Measurements from ENCODE around the gene CLEC4A.
A peak's percentile ranks its signal among the peaks of the same experiment; 100 is the strongest.
"Not testable (repeated sequence)": the region's sequence is repeated elsewhere in the genome, so short reads cannot be mapped to it uniquely, and the experiment has no call there.

CLEC4A gene

GRCh38 chr12:8123124-8123912 is at the start of gene CLEC4A:
TSS of gene CLEC4A (plus strand) at chr12:8123617. CDS start at chr12:8123879, 262 bp downstream.
- DNase-seq (ENCODE audit: low read depth in 2 of 2), result no peak

GRCh38 chr12:8075935-8076334 is 47.5 kb upstream of the CLEC4A start:
- no peak for DNase-seq (ENCODE audit: low read depth in 2 of 2)

- no peak for DNase-seq (ENCODE audit: low read depth in 2 of 2)
Measured at GRCh38 chr12:8076366-8076765, 47.1 kb upstream of the CLEC4A start.

- DNase-seq (ENCODE audit: low read depth in 2 of 2), result no peak
Measured at GRCh38 chr12:8077207-8077606, 46.2 kb upstream of the CLEC4A start.

GRCh38 chr12:8078398-8078797 is 45.0 kb upstream of the CLEC4A start:
- DNase-seq (ENCODE audit: low read depth in 2 of 2), result peak; percentile 43 to 46

- DNase-seq (ENCODE audit: low read depth in 2 of 2), result no peak
Measured at GRCh38 chr12:8078916-8079315, 44.5 kb upstream of the CLEC4A start.

GRCh38 chr12:8080120-8080519 is 43.3 kb upstream of the CLEC4A start:
- DNase-seq (ENCODE audit: low read depth in 2 of 2), result no peak

GRCh38 chr12:8081251-8081920 is 42.0 kb upstream of the CLEC4A start:
- DNase-seq (ENCODE audit: low read depth in 2 of 2), result peak in 1 of 2 donors; percentile 4

- DNase-seq (ENCODE audit: low read depth in 2 of 2), result no peak
Measured at GRCh38 chr12:8082808-8083100, 40.7 kb upstream of the CLEC4A start.

- peak in 1 of 2 donors; percentile 11 for DNase-seq (ENCODE audit: low read depth in 2 of 2)
Measured at GRCh38 chr12:8084351-8084750, 39.1 kb upstream of the CLEC4A start.

- no peak for DNase-seq (ENCODE audit: low read depth in 2 of 2)
Measured at GRCh38 chr12:8087666-8088065, 35.8 kb upstream of the CLEC4A start.

GRCh38 chr12:8088574-8088973 is 34.8 kb upstream of the CLEC4A start:
- DNase-seq (ENCODE audit: low read depth in 2 of 2), result peak in 1 of 2 donors; percentile 4

GRCh38 chr12:8089277-8089676 is 34.1 kb upstream of the CLEC4A start:
- DNase-seq (ENCODE audit: low read depth in 2 of 2), result not testable (repeated sequence)

- DNase-seq (ENCODE audit: low read depth in 2 of 2), result no peak
Measured at GRCh38 chr12:8089716-8090115, 33.7 kb upstream of the CLEC4A start.

- no peak for DNase-seq (ENCODE audit: low read depth in 2 of 2)
Measured at GRCh38 chr12:8093291-8093690, 30.1 kb upstream of the CLEC4A start.

- DNase-seq (ENCODE audit: low read depth in 2 of 2), result no peak
Measured at GRCh38 chr12:8096281-8096915, 27.0 kb upstream of the CLEC4A start.

GRCh38 chr12:8099235-8099634 is 24.2 kb upstream of the CLEC4A start:
- DNase-seq (ENCODE audit: low read depth in 2 of 2), result no peak

GRCh38 chr12:8108808-8109398 is 14.5 kb upstream of the CLEC4A start:
- DNase-seq (ENCODE audit: low read depth in 2 of 2), result peak; percentile 60 to 71

GRCh38 chr12:8113117-8113516 is 10.3 kb upstream of the CLEC4A start:
- not testable (repeated sequence) for DNase-seq (ENCODE audit: low read depth in 2 of 2)

GRCh38 chr12:8120072-8120713 is 3.2 kb upstream of the CLEC4A start:
- DNase-seq (ENCODE audit: low read depth in 2 of 2), result no peak

- DNase-seq (ENCODE audit: low read depth in 2 of 2), result no peak
Measured at GRCh38 chr12:8127138-8127537, 3.7 kb downstream of the CLEC4A start.
